Mesothelial cell of epicardium (in vitro differentiated cells): Measurements from ENCODE around the gene DNAH7. TPM values are rescaled to one million over a fixed set of nuclear protein-coding genes. Genes with fewer than 3 reads are reported as not detected.
A peak's percentile ranks its signal among the peaks of the same experiment; 100 is the strongest.

Experiments used
- DNase-seq, 2 experiments: peaks; one replicate each; pipeline ENCODE4 v3.0.0; 2021; ENCODE audit warnings: low spot score in 2 of 2; ENCODE audit not compliant: unreplicated experiment in 2 of 2
- H3K27ac Mint-ChIP-seq: 2 replicates; pipeline ENCODE4 v1.8.0; 2021; ENCODE audit warnings: mixed read lengths
- H3K27me3 Mint-ChIP-seq: 2 replicates; pipeline ENCODE4 v1.8.0; 2021; ENCODE audit warnings: low read depth, mixed read lengths
- H3K36me3 Mint-ChIP-seq: 2 replicates; pipeline ENCODE4 v1.8.0; 2021; ENCODE audit warnings: mixed read lengths
- H3K4me1 Mint-ChIP-seq: 2 replicates; pipeline ENCODE4 v1.8.0; 2021; ENCODE audit warnings: mixed read lengths
- H3K4me3 Mint-ChIP-seq: 2 replicates; pipeline ENCODE4 v1.8.0; 2021; ENCODE audit warnings: mild to moderate bottlenecking, moderate library complexity, mixed read lengths
- H3K9me3 Mint-ChIP-seq: 2 replicates; pipeline ENCODE4 v1.8.0; 2021; ENCODE audit warnings: mixed read lengths
- CTCF ChIP-seq: fragments of 200-600 bp; sonication (generic); IDR thresholded peaks from one replicate; pipeline ENCODE4 v1.5.0; 2021; ENCODE audit warnings: antibody characterized with exemption; ENCODE audit not compliant: unreplicated experiment
- total RNA-seq: library from RNA; stranded (reverse); gene quantifications from 3 replicates; pipeline ENCODE4 v1.2.1, GENCODE V29; 2021

Gene DNAH7
- total RNA-seq, 1 donor from 2014 or later = 0.63 TPM

GRCh38 chr2:195709901-195710806 is 358.5 kb downstream of the DNAH7 start:
- no peak for TF ChIP-seq CTCF
- Mint-ChIP-seq H3K27ac (no peak overlapping the region), H3K9me3 (peaks cover 4% of the 10 kb centered on the region), H3K36me3 (peaks cover 31% of the 10 kb centered on the region), H3K4me1 (peaks cover 10% of the 10 kb centered on the region), H3K27me3 (no peaks in the 10 kb centered on the region), H3K4me3 (no peak overlapping the region)
- no peak for DNase-seq

GRCh38 chr2:195706161-195706900 is 362.3 kb downstream of the DNAH7 start:
- Mint-ChIP-seq H3K27me3 (no peaks in the 10 kb centered on the region), H3K36me3 (peaks cover 29% of the 10 kb centered on the region), H3K27ac (peak overlapping the region; percentile 69), H3K9me3 (peaks cover 6% of the 10 kb centered on the region), H3K4me3 (no peak overlapping the region), H3K4me1 (peaks cover 10% of the 10 kb centered on the region)
- DNase-seq = no peak
- TF ChIP-seq CTCF = no peak

DNA sequence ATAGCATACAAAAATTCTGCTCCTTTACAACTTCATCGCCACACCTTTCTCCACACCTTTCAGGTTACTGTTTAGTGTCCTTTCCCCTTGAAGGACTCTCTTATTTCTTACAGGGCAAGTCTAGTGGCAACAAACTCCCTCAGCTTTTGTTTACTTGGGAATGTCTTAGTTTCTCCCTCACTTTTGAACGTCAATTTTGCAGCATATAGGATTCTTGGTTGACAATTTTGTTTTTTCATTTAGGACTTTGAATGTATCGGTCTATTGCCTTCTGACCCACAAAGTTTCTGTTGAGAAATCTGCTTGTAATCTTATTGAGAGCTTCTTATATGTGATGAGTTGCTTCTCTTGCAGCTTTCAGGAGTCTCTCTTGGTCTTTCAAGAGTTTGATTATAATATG is 368.2 kb downstream of the DNAH7 start:
- Mint-ChIP-seq H3K27me3 (no peaks in the 10 kb centered on the region), H3K4me1 (no peaks in the 10 kb centered on the region), H3K27ac (no peak overlapping the region), H3K36me3 (peaks cover 60% of the 10 kb centered on the region), H3K9me3 (peaks cover 49% of the 10 kb centered on the region), H3K4me3 (no peak overlapping the region)
- no peak for DNase-seq
- TF ChIP-seq CTCF = no peak

DNA sequence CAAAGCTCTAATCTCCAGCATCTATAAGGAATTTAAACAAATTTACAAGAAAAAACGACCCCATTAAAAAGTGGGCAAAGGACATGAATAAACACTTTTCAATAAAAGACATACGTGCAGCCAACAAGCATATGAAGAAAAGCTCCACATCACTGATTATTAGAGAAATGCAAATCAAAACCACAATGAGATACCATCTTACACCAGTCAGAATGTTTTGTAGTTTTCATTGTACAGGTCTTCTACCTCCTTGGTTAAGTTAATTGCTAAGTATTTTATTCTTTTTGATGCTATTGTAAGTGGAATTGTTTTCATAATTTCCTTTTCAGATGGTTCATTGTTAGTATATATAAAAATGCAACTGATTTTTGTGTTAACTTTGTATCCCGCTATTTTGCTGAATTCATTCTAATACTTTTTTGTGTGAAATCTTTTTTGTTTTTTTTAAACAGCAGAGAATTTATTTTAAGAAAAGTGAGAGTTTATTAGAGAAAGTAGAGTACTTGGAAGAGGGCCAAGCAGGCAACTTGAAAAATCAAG is 370.9 kb downstream of the DNAH7 start:
- H3K27ac Mint-ChIP-seq = no peak overlapping the region
- no peaks in the 10 kb centered on the region for H3K4me1 Mint-ChIP-seq
- H3K9me3 Mint-ChIP-seq = peaks cover 68% of the 10 kb centered on the region
- TF ChIP-seq CTCF = no peak
- no peak for DNase-seq
- no peaks in the 10 kb centered on the region for H3K27me3 Mint-ChIP-seq
- no peak overlapping the region for H3K4me3 Mint-ChIP-seq
- peaks cover 81% of the 10 kb centered on the region for H3K36me3 Mint-ChIP-seq

- no peak overlapping the region for H3K4me3 Mint-ChIP-seq
- no peak overlapping the region for H3K27ac Mint-ChIP-seq
- H3K9me3 Mint-ChIP-seq = peaks cover 81% of the 10 kb centered on the region
- peaks cover 83% of the 10 kb centered on the region for H3K36me3 Mint-ChIP-seq
- no peak for DNase-seq
- no peaks in the 10 kb centered on the region for H3K27me3 Mint-ChIP-seq
- H3K4me1 Mint-ChIP-seq = no peaks in the 10 kb centered on the region
- TF ChIP-seq CTCF = no peak
Measured at GRCh38 chr2:195696012-195696411, 372.6 kb downstream of the DNAH7 start.
